ENCODE results near the gene CPN2. TPM values are rescaled to one million over a fixed set of nuclear protein-coding genes. Genes with fewer than 3 reads are reported as not detected.

Gene CPN2
- total RNA-seq, 2 experiments from 2014 or later, result not detected

DNA sequence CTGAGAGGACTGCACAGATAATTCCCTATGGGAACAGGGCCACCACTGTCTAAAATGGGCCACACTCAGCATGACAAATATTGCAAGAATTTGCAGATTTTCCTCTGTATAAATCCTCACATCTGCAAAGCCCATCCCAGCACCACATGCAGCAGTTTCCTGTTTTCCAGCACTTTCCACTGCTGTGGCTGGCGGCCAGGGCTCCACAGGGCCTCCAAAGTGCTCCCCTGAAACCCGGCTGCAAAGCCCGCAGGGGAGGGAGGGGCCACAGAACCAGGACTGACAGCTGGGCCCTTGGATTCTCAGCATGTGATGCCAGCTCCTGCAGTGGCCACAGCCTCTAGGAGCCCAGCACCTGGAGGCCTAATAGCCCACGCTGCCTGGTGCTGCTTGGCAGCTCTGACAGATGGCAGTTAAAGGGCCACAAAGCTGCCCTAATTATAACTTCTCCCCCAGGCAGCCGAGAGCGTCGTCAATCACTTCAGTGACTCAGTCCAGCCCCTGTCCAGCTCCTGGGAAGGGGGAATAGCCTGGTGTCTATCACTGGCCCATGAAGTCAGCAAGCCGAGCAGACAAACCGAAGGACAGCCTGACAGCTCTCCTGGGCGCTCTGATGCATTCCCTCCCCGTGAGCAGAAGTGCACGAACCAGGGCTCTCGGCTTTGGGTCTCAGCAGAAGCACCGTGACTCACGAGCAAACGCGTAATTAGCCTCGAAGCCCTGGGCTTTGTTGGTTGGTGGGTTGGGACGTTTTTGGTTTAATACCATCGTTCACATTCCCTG lies 13.7 kb upstream of the CPN2 start:
- Mint-ChIP-seq H3K36me3 (ENCODE audit: low read depth) (no peaks in the 10 kb centered on the region), H3K9me3 (no peaks in the 10 kb centered on the region), H3K27ac (no peak overlapping the region), H3K4me1 (no peaks in the 10 kb centered on the region), H3K27me3 (peaks cover 38% of the 10 kb centered on the region), H3K4me3 (no peak overlapping the region)
- ChIA-PET CTCF (interaction anchor here (0.6 to 0.7 kb wide), 2 partner anchors 21 to 130 kb away, joined by 4 read pairs; no protein-coding TSS in a partner anchor), POLR2A (interaction anchor here (1.4 kb wide), 1 partner anchor 33 kb away, joined by 3 read pairs; no protein-coding TSS in a partner anchor)
- DNase-seq, result no peak

GRCh38 chr3:194364314-194364651 lies 13.2 kb upstream of the CPN2 start:
- H3K9me3 Mint-ChIP-seq, result no peaks in the 10 kb centered on the region
- H3K4me3 Mint-ChIP-seq, result no peak overlapping the region
- POLR2A ChIA-PET, result interaction anchor here (1.2 to 1.4 kb wide), 2 partner anchors 10 to 34 kb away, joined by 3 read pairs; no protein-coding TSS in a partner anchor
- H3K27me3 Mint-ChIP-seq, result peaks cover 33% of the 10 kb centered on the region
- CTCF ChIA-PET, result interaction anchor here (2.2 kb wide), 1 partner anchor 20 kb away, joined by 7 read pairs; no protein-coding TSS in a partner anchor
- no peaks in the 10 kb centered on the region for H3K36me3 Mint-ChIP-seq (ENCODE audit: low read depth)
- DNase-seq, result no peak
- H3K27ac Mint-ChIP-seq, result no peak overlapping the region
- H3K4me1 Mint-ChIP-seq, result no peaks in the 10 kb centered on the region

- Mint-ChIP-seq H3K27me3 (peaks cover 23% of the 10 kb centered on the region), H3K27ac (no peak overlapping the region), H3K9me3 (no peaks in the 10 kb centered on the region), H3K4me1 (no peaks in the 10 kb centered on the region), H3K4me3 (no peak overlapping the region), H3K36me3 (ENCODE audit: low read depth) (no peaks in the 10 kb centered on the region)
- DNase-seq, result no peak
- CTCF ChIA-PET, result no interaction called here
- POLR2A ChIA-PET, result no interaction called here
Observed at GRCh38 chr3:194360568-194360967, 9.4 kb upstream of the CPN2 start.

GRCh38 chr3:194357681-194358080 lies 6.6 kb upstream of the CPN2 start:
- no peaks in the 10 kb centered on the region for H3K9me3 Mint-ChIP-seq
- H3K27ac Mint-ChIP-seq, result no peak overlapping the region
- POLR2A ChIA-PET, result no interaction called here
- H3K4me1 Mint-ChIP-seq, result no peaks in the 10 kb centered on the region
- no peaks in the 10 kb centered on the region for H3K36me3 Mint-ChIP-seq (ENCODE audit: low read depth)
- peaks cover 13% of the 10 kb centered on the region for H3K27me3 Mint-ChIP-seq
- DNase-seq, result no peak
- CTCF ChIA-PET, result interaction anchor here (1.2 kb wide), 1 partner anchor 37 kb away, joined by 3 read pairs; no protein-coding TSS in a partner anchor
- H3K4me3 Mint-ChIP-seq, result no peak overlapping the region

GRCh38 chr3:194355379-194355778 lies 4.3 kb upstream of the CPN2 start:
- Mint-ChIP-seq H3K4me3 (no peak overlapping the region), H3K27ac (no peak overlapping the region), H3K36me3 (ENCODE audit: low read depth) (no peaks in the 10 kb centered on the region), H3K4me1 (no peaks in the 10 kb centered on the region), H3K27me3 (peaks cover 11% of the 10 kb centered on the region), H3K9me3 (no peaks in the 10 kb centered on the region)
- no peak for DNase-seq
- ChIA-PET CTCF (interaction anchor here (1.4 to 2.3 kb wide), 2 partner anchors 12 to 22 kb away, joined by 5 to 9 read pairs; no protein-coding TSS in a partner anchor), POLR2A (no interaction called here)

DNA sequence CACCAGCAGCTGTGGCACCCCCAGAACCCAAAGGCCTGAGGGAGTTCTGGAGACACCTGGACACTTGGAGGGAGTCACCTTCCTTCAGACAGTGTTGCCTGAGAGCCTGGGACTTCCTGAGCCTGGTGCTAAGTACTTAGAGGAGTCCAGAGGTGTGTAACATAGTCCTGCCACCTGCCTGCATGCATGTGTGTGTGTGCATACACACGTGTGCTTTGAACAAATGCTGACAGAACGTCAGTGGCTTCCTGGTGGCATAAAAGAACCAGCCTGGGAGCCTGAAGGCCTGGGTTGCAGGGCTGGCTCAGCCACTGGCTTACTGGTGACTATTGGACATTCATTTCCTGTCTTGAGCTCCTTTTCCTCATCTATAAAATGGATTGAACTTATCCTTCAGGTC lies 3.2 kb upstream of the CPN2 start:
- no peaks in the 10 kb centered on the region for H3K36me3 Mint-ChIP-seq (ENCODE audit: low read depth)
- no peak overlapping the region for H3K27ac Mint-ChIP-seq
- no peaks in the 10 kb centered on the region for H3K4me1 Mint-ChIP-seq
- no peak overlapping the region for H3K4me3 Mint-ChIP-seq
- H3K9me3 Mint-ChIP-seq, result no peaks in the 10 kb centered on the region
- no peak for DNase-seq
- ChIA-PET POLR2A (interaction anchor here (0.7 kb wide), 1 partner anchor 9 kb away, joined by 3 read pairs; no protein-coding TSS in a partner anchor), CTCF (interaction anchor here (1.0 kb wide), 1 partner anchor 16 kb away, joined by 3 read pairs; no protein-coding TSS in a partner anchor)
- H3K27me3 Mint-ChIP-seq, result peaks cover 9% of the 10 kb centered on the region

- no peak for DNase-seq
- CTCF ChIA-PET, result no interaction called here
- H3K27me3 Mint-ChIP-seq, result peaks cover 4% of the 10 kb centered on the region
- no peaks in the 10 kb centered on the region for H3K4me1 Mint-ChIP-seq
- H3K9me3 Mint-ChIP-seq, result no peaks in the 10 kb centered on the region
- H3K27ac Mint-ChIP-seq, result no peak overlapping the region
- no peaks in the 10 kb centered on the region for H3K36me3 Mint-ChIP-seq (ENCODE audit: low read depth)
- H3K4me3 Mint-ChIP-seq, result no peak overlapping the region
- POLR2A ChIA-PET, result no interaction called here
Observed at GRCh38 chr3:194352667-194353246, 1.6 kb upstream of the CPN2 start.

DNA sequence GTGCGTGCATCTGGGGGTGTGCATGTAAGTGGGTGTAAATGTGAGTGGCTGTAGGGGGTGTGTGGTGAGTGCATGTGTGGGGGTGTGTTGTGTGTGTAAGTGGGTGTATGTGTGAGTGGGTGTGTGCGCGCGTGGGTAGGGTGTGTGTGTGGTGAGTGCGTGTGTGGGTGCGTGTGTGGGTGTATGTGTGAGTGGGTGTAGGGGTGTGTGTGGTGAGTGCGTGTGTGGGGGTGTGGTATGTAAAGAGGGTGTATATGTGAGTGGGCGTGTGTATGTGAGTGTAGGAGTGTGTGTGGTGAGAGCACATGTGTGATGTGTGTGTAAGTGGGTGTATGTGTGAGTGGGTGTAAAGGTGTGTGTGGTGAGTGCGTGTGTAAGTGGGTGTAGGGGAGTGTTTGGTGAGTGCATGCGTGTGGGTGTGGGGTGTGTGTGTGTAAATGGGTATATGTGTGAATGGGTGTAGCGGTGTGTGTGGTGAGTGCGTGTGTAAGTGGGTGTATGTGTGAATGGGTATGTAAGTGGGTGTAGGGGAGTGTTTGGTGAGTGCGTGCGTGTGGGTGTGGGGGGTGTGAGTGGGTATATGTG lies 916 bp upstream of the CPN2 start:
- H3K36me3 Mint-ChIP-seq (ENCODE audit: low read depth), result no peaks in the 10 kb centered on the region
- CTCF ChIA-PET, result no interaction called here
- no peak overlapping the region for H3K27ac Mint-ChIP-seq
- H3K27me3 Mint-ChIP-seq, result peaks cover 4% of the 10 kb centered on the region
- H3K4me3 Mint-ChIP-seq, result no peak overlapping the region
- no peaks in the 10 kb centered on the region for H3K9me3 Mint-ChIP-seq
- DNase-seq, result no peak
- no peaks in the 10 kb centered on the region for H3K4me1 Mint-ChIP-seq
- POLR2A ChIA-PET, result no interaction called here

- Mint-ChIP-seq H3K4me3 (no peak overlapping the region), H3K27me3 (no peaks in the 10 kb centered on the region), H3K9me3 (no peaks in the 10 kb centered on the region), H3K36me3 (ENCODE audit: low read depth) (no peaks in the 10 kb centered on the region), H3K27ac (no peak overlapping the region), H3K4me1 (no peaks in the 10 kb centered on the region)
- CTCF ChIA-PET, result no interaction called here
- POLR2A ChIA-PET, result no interaction called here
- DNase-seq, result no peak
Observed at GRCh38 chr3:194350726-194351071, 429 bp downstream of the CPN2 start.

DNA sequence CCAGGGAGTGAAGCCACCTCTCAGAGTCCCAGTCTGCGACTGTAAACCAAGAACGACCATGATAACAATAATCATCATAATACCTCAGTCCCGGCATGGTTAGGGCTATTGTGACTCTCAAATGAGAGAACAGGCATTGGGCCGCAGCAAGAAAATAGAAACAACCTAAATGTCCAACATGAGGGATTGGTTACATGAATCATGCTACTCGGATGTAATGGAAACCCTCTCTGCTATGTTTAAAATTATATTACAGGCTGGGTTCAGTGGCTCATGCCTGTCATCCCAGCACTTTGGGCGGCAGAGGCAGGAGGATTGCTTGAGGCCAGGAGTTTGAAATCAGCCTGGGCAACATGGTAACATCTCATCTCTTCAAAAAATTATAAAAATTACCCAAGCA lies 2.8 kb downstream of the CPN2 start:
- no peaks in the 10 kb centered on the region for H3K9me3 Mint-ChIP-seq
- no peak for DNase-seq
- ChIA-PET POLR2A (no interaction called here), CTCF (interaction anchor here (1.0 kb wide), 1 partner anchor 14 kb away, joined by 4 read pairs; no protein-coding TSS in a partner anchor)
- H3K27ac Mint-ChIP-seq, result no peak overlapping the region
- no peak overlapping the region for H3K4me3 Mint-ChIP-seq
- no peaks in the 10 kb centered on the region for H3K4me1 Mint-ChIP-seq
- peaks cover 5% of the 10 kb centered on the region for H3K27me3 Mint-ChIP-seq
- H3K36me3 Mint-ChIP-seq (ENCODE audit: low read depth), result no peaks in the 10 kb centered on the region

DNA sequence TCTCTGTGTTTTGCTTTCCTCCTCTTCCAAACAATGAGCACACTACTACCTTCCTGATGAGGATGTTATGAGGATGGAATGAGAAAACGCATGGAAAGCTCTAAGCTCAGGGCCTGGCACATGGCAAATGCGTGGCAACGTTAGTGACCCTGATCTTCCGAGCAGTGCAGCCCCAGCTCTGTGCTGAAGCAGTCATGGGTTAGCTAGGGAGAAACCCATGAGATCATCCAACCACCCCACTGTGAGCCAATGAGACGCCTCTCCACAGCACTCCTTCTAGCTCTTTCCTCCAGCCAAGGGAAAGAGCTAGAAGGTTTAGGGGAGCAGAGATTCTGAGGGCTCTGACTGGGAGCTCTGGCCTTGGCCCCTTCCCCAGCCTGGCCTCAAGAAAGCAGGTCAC lies 4.5 kb downstream of the CPN2 start:
- H3K9me3 Mint-ChIP-seq, result no peaks in the 10 kb centered on the region
- CTCF ChIA-PET, result interaction anchor here (2.0 to 5.8 kb wide), 3 partner anchors 12 to 58 kb away, joined by 4 to 80 read pairs (median 54); no protein-coding TSS in a partner anchor
- no peak overlapping the region for H3K4me3 Mint-ChIP-seq

DNA sequence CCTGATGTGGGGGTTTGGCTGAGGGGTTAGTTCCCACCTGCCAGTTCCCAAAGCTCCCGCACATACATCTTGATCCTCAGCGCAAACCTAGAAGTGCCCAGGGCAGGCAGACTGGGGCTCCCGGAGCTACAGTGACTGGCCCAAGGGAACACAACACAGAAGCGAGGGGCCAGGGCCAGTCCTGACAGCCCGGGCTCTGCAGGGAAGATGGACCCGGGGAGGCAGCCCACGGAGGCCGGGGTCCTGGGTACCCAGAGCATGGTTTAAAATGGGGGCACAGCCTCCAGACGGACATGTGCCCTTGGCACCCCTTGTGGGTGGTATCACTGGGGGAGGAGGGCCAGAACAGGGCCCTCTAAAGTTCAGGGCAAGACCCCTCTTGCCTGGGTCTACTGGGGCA lies 5.1 kb downstream of the CPN2 start:
- peaks cover 13% of the 10 kb centered on the region for H3K27me3 Mint-ChIP-seq
- no peaks in the 10 kb centered on the region for H3K4me1 Mint-ChIP-seq
- H3K4me3 Mint-ChIP-seq, result no peak overlapping the region
- no peaks in the 10 kb centered on the region for H3K36me3 Mint-ChIP-seq (ENCODE audit: low read depth)
- ChIA-PET POLR2A (no interaction called here), CTCF (interaction anchor here (1.2 to 5.8 kb wide), 7 partner anchors 11 to 565 kb away, joined by 3 to 80 read pairs (median 4); no protein-coding TSS in a partner anchor)
- no peaks in the 10 kb centered on the region for H3K9me3 Mint-ChIP-seq
- H3K27ac Mint-ChIP-seq, result no peak overlapping the region
- DNase-seq, result no peak

More for the DNA sequence above, 4.5 kb downstream of the CPN2 start:
- Mint-ChIP-seq H3K27me3 (peaks cover 13% of the 10 kb centered on the region), H3K4me1 (no peaks in the 10 kb centered on the region), H3K36me3 (ENCODE audit: low read depth) (no peaks in the 10 kb centered on the region), H3K27ac (no peak overlapping the region)
- POLR2A ChIA-PET, result no interaction called here
- no peak for DNase-seq

DNA sequence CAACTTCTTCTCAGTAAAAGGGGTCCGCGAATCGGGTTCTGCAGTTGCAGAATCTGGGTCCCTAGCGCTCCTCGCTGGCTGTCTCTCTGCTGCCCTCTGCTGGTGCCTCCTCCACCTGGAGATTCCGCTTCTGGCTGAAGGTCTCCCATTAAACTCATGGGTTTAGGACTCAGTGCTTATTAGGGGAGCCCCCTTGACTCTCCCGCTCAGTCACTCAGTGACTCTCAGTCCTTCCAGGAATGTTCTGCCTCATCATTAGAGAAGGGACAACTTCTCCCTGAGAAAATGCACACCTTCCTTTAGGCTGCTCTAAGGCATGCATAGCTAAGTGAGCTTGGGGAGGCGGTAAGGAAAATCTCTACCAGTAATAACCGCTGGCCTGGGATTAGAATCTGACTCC lies 7.1 kb downstream of the CPN2 start:
- ChIA-PET CTCF (interaction anchor here (0.7 to 5.8 kb wide), 32 partner anchors 9 to 1086 kb away, joined by 3 to 80 read pairs (median 4); partner anchors contain the start of gene LRRC15), POLR2A (no interaction called here)
- H3K36me3 Mint-ChIP-seq (ENCODE audit: low read depth), result no peaks in the 10 kb centered on the region
- H3K9me3 Mint-ChIP-seq, result no peaks in the 10 kb centered on the region
- DNase-seq, result peak; percentile 73
- no peak overlapping the region for H3K27ac Mint-ChIP-seq
- peaks cover 19% of the 10 kb centered on the region for H3K27me3 Mint-ChIP-seq
- H3K4me3 Mint-ChIP-seq, result no peak overlapping the region
- H3K4me1 Mint-ChIP-seq, result no peaks in the 10 kb centered on the region

All from activated CD4-positive, alpha-beta memory T cell treated with anti-CD3 and anti-CD28 coated beads, Interleukin-2, amount 10 ng/mL, durations not matched to agents 7 days and 5 days (primary cell).